GM12865 (cell line): ENCODE results near the gene CDH4.

Experiments
- DNase-seq: peaks from one replicate; pipeline ENCODE4 v3.0.0; 2010; ENCODE audit warnings: low read depth
- H3K4me3 ChIP-seq: 2 replicates; pipeline ENCODE4 v1.5.1; 2011; ENCODE audit warnings: mild to moderate bottlenecking, low read depth, low read length, control low read depth
- TF ChIP-seq, protein P1 (sequence below): IDR thresholded peaks from 2 replicates; pipeline ENCODE4 v1.5.1; 2011; ENCODE audit warnings: low read length, control low read depth, low read depth, inconsistent platforms; ENCODE audit not compliant: insufficient read depth; ENCODE audit errors: missing control alignments

Gene CDH4

GRCh38 chr20:61281286-61281795 is 29.3 kb downstream of the CDH4 start:
- TF ChIP-seq, protein P1, sequence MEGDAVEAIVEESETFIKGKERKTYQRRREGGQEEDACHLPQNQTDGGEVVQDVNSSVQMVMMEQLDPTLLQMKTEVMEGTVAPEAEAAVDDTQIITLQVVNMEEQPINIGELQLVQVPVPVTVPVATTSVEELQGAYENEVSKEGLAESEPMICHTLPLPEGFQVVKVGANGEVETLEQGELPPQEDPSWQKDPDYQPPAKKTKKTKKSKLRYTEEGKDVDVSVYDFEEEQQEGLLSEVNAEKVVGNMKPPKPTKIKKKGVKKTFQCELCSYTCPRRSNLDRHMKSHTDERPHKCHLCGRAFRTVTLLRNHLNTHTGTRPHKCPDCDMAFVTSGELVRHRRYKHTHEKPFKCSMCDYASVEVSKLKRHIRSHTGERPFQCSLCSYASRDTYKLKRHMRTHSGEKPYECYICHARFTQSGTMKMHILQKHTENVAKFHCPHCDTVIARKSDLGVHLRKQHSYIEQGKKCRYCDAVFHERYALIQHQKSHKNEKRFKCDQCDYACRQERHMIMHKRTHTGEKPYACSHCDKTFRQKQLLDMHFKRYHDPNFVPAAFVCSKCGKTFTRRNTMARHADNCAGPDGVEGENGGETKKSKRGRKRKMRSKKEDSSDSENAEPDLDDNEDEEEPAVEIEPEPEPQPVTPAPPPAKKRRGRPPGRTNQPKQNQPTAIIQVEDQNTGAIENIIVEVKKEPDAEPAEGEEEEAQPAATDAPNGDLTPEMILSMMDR, result no peak
- no peak overlapping the region for H3K4me3 ChIP-seq
- DNase-seq, result no peak

DNA sequence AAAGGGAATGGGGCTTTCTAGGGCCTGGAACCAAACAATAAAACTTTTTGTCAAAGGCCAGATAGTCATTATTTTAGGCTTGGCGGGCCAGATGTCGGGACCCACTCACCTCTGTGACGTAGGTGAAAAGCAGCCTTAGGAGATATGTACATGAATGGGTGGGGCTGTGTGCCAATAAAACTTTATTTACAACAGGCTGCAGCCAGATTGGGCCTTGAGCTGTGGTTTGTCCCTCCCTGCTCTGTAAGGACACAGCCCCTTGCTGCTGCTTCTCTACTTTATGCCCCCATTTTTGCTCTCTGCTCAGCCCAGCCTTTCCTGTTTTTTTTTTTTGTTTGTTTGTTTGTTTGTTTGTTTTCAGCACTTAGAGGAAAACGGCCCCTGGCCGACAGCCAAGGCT is 32.7 kb downstream of the CDH4 start:
- DNase-seq, result no peak
- H3K4me3 ChIP-seq, result no peak overlapping the region
- TF ChIP-seq, protein P1, result no peak

DNA sequence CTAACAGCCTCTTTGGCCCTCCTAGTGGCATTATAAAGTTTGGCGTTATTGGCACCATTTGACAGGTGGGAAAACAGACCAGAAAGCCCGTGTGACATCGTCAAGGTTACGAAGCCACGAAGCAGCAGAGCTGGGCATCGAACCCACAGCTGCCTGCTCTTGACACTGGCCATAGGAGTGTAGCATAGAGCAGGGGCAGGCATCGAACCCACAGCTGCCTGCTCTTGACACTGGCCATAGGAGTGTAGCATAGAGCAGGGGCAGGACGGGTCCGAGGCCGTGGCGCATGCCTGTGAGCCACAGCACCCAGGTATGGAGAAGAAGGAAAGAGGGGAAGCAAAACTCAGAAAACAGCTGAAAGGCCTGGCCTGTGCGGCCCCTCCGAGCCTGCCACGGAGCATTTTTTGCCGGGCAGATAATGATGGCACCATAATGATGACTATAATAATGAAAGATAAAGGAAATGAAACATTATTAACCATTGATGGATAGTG is 33.1 kb downstream of the CDH4 start:
- no peak overlapping the region for H3K4me3 ChIP-seq
- TF ChIP-seq, protein P1, result no peak
- no peak for DNase-seq

DNA sequence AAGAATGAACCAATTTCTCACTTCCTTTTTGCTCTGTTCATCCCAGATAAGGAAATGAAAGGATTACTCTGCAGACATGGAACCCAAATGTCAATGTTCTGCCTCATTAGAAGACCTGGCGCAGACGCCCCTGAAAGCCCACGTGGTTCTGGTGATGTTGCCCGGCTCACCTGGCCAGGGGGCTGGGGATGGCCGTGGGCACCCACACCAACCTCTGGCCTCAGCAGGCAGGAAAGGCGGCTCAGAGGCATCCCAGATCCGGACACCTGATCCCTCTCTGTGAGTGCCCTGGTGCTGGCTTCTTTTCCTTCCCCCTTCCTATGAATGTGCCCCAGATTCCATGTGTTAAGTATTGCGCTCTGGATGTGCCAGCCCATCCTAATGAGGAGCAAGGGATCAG is 33.6 kb downstream of the CDH4 start:
- DNase-seq, result no peak
- no peak overlapping the region for H3K4me3 ChIP-seq
- TF ChIP-seq, protein P1, result no peak

GRCh38 chr20:61287583-61288275 is 35.7 kb downstream of the CDH4 start:
- no peak overlapping the region for H3K4me3 ChIP-seq
- DNase-seq, result no peak
- TF ChIP-seq, protein P1, result no peak

- no peak for DNase-seq
- no peak overlapping the region for H3K4me3 ChIP-seq
- TF ChIP-seq, protein P1, result no peak
These were observed 36.3 kb downstream of the CDH4 start for GRCh38 chr20:61288331-61288784.
